WI38 (cell line): ENCODE measurements around the gene USP6NL.
A peak's percentile ranks its signal among the peaks of the same experiment; 100 is the strongest.

Source experiments
- H3K4me3 ChIP-seq: 2 replicates; pipeline ENCODE4 v1.5.1; 2011; ENCODE audit warnings: low read depth, mild to moderate bottlenecking, control low read depth, low read length
- CTCF ChIP-seq: IDR thresholded peaks from 2 replicates; pipeline ENCODE4 v1.5.1; 2012; ENCODE audit warnings: low read depth, mild to moderate bottlenecking, control low read depth, low read length

USP6NL gene

GRCh38 chr10:11480687-11481086, 130.8 kb downstream of the USP6NL start:
- TF ChIP-seq CTCF, result no peak
- H3K4me3 ChIP-seq, result no peak overlapping the region

GRCh38 chr10:11479300-11479699, 132.2 kb downstream of the USP6NL start:
- H3K4me3 ChIP-seq, result no peak overlapping the region
- TF ChIP-seq CTCF, result no peak

- H3K4me3 ChIP-seq, result no peak overlapping the region
- TF ChIP-seq CTCF, result no peak
Measured at GRCh38 chr10:11478807-11479206, 132.6 kb downstream of the USP6NL start.

GRCh38 chr10:11475831-11476434, 135.5 kb downstream of the USP6NL start:
- TF ChIP-seq CTCF, result no peak
- H3K4me3 ChIP-seq, result no peak overlapping the region

GRCh38 chr10:11473128-11473760, 138.2 kb downstream of the USP6NL start:
- H3K4me3 ChIP-seq, result no peak overlapping the region
- TF ChIP-seq CTCF, result no peak

- TF ChIP-seq CTCF, result peak; percentile 68
- no peak overlapping the region for H3K4me3 ChIP-seq
Measured at GRCh38 chr10:11472158-11472753, 139.2 kb downstream of the USP6NL start.

- no peak overlapping the region for H3K4me3 ChIP-seq
- no peak for TF ChIP-seq CTCF
Measured at GRCh38 chr10:11469575-11470391, 141.7 kb downstream of the USP6NL start.
